ENCODE results near the gene ACE. TPM values are rescaled to one million over a fixed set of nuclear protein-coding genes. Genes with fewer than 3 reads are reported as not detected.

Gene ACE
- total RNA-seq, 1 donor from 2014 or later: 4.8 TPM

- intact Hi-C loops (cut with DNase I): no loop called here
- DNase-seq (ENCODE audit: missing footprints) (no peak), ATAC-seq (no peak)
Observed at GRCh38 chr17:63542942-63543821, 66.3 kb downstream of the ACE start.

GRCh38 chr17:63543822-63544420 lies 67.1 kb downstream of the ACE start:
- no peak for DNase-seq (ENCODE audit: missing footprints)
- ATAC-seq: no peak
- intact Hi-C loops (cut with DNase I): no loop called here

- DNase-seq (ENCODE audit: missing footprints) (no peak), ATAC-seq (no peak)
- intact Hi-C loops (cut with DNase I): no loop called here
Observed at GRCh38 chr17:63544467-63545301, 67.8 kb downstream of the ACE start.

GRCh38 chr17:63546308-63547082 lies 69.6 kb downstream of the ACE start:
- no peak for DNase-seq (ENCODE audit: missing footprints)
- intact Hi-C loops (cut with DNase I): no loop called here
- no peak for ATAC-seq

- ATAC-seq (no peak), DNase-seq (ENCODE audit: missing footprints) (no peak)
- intact Hi-C loops (cut with DNase I): no loop called here
Observed at GRCh38 chr17:63547083-63547523, 70.2 kb downstream of the ACE start.

Other genes with a start within 250 kb of the ACE start
- 15.5 TPM for gene CYB561, start 30.8 kb upstream of the ACE start, total RNA-seq
- gene KCNH6, start 46.3 kb downstream of the ACE start, total RNA-seq: not detected
- 36.8 TPM for gene DCAF7, start 73.4 kb downstream of the ACE start, total RNA-seq
- 41.5 TPM for gene TACO1, start 123.8 kb downstream of the ACE start, total RNA-seq
- gene MAP3K3, start 145.4 kb downstream of the ACE start, total RNA-seq: 38.4 TPM
- 3.4 TPM for gene LIMD2, start 223.1 kb downstream of the ACE start, total RNA-seq

Data from Right ventricle myocardium inferior (tissue), 1 donor.